Bone marrow (tissue), 2 donors: ENCODE measurements around the gene MOSPD3.
A peak's percentile ranks its signal among the peaks of the same experiment; 100 is the strongest.
"Not testable (repeated sequence)": the region's sequence is repeated elsewhere in the genome, so short reads cannot be mapped to it uniquely, and the experiment has no call there.

Source experiments
- DNase-seq, 2 donors: peaks; one replicate each; lab custom pipeline; 2025; lab: John Stamatoyannopoulos, UW

The MOSPD3 gene

GRCh38 chr7:100611983-100612729 lies at the start of gene MOSPD3:
Gene MOSPD3 (plus strand): TSS chr7:100612540. CDS start chr7:100612792, 252 bp downstream.
- peak; percentile 97 to 98 for DNase-seq

- DNase-seq: no peak
These were observed 49.2 kb upstream of the MOSPD3 start for GRCh38 chr7:100563100-100563564.

GRCh38 chr7:100563809-100564400 lies 48.4 kb upstream of the MOSPD3 start:
- peak; percentile 47 to 88 for DNase-seq

- DNase-seq: not testable (repeated sequence)
These were observed 47.9 kb upstream of the MOSPD3 start for GRCh38 chr7:100564405-100564804.

GRCh38 chr7:100565133-100565571 lies 47.2 kb upstream of the MOSPD3 start:
- DNase-seq: no peak

GRCh38 chr7:100566018-100566531 lies 46.3 kb upstream of the MOSPD3 start:
- no peak for DNase-seq

- DNase-seq: no peak
These were observed 45.2 kb upstream of the MOSPD3 start for GRCh38 chr7:100567031-100567730.

- DNase-seq: no peak
These were observed 44.6 kb upstream of the MOSPD3 start for GRCh38 chr7:100567751-100568175.

- no peak for DNase-seq
These were observed 44.0 kb upstream of the MOSPD3 start for GRCh38 chr7:100568176-100568895.

GRCh38 chr7:100568896-100569844 lies 43.2 kb upstream of the MOSPD3 start:
- DNase-seq: peak in 1 of 2 donors; percentile 23

- no peak for DNase-seq
These were observed 41.1 kb upstream of the MOSPD3 start for GRCh38 chr7:100570954-100571828.

- no peak for DNase-seq
These were observed 40.6 kb upstream of the MOSPD3 start for GRCh38 chr7:100571829-100572116.

GRCh38 chr7:100572281-100572948 lies 39.9 kb upstream of the MOSPD3 start:
- no peak for DNase-seq

- no peak for DNase-seq
These were observed 39.2 kb upstream of the MOSPD3 start for GRCh38 chr7:100572949-100573675.

- DNase-seq: no peak
These were observed 38.5 kb upstream of the MOSPD3 start, which contains the start of gene SAP25 for GRCh38 chr7:100573691-100574361. Gene SAP25 (minus strand): TSS chr7:100573900. CDS start chr7:100573742, 158 bp downstream.

- DNase-seq: no peak
These were observed 37.8 kb upstream of the MOSPD3 start for GRCh38 chr7:100574362-100575205.

GRCh38 chr7:100575206-100575631 lies 37.1 kb upstream of the MOSPD3 start:
- DNase-seq: no peak
